Bronchial epithelial cell (primary cell): ENCODE results near the gene PTPRH. TPM values are rescaled to one million over a fixed set of nuclear protein-coding genes. Genes with fewer than 3 reads are reported as not detected.

Experiments
- DNase-seq: peaks from one replicate; pipeline ENCODE4 v3.0.0-alpha.2; 2010; ENCODE audit warnings: low read depth
- FAIRE-seq: peaks from 2 replicates; lab custom pipeline; 2011; peaks lifted over from hg19 to GRCh38; lab: Jason Lieb, UNC
- H3K27me3 ChIP-seq: 2 replicates; pipeline ENCODE4 v1.5.1; 2011; ENCODE audit warnings: low read length; ENCODE audit not compliant: control insufficient read depth, insufficient read depth
- H3K36me3 ChIP-seq: 2 replicates; pipeline ENCODE4 v1.5.1; 2011; ENCODE audit warnings: low read length; ENCODE audit not compliant: control insufficient read depth, insufficient read depth
- H3K4me3 ChIP-seq: 2 replicates; pipeline ENCODE4 v1.5.1; 2011; ENCODE audit warnings: mild to moderate bottlenecking, low read depth, low read length, control low read depth
- CTCF ChIP-seq: IDR thresholded peaks from 2 replicates; pipeline ENCODE4 v1.5.1; 2011; ENCODE audit warnings: mild to moderate bottlenecking, moderate library complexity, low read length, control low read depth, inconsistent platforms; ENCODE audit not compliant: insufficient read depth, severe bottlenecking
- total RNA-seq: library from RNA; depleted of rRNA; stranded (reverse); fragments of >200 nt; gene quantifications from 2 replicates; pipeline ENCODE4 v1.2.1, GENCODE V29; 2014

Gene PTPRH
- total RNA-seq, 1 donor from 2014 or later, result 3.9 TPM

GRCh38 chr19:55216461-55217198, 7.3 kb upstream of the PTPRH start:
- FAIRE-seq (peak; percentile 50), DNase-seq (peak; percentile 99)
- Histone ChIP-seq H3K4me3 (peak overlapping the region; percentile 19), H3K27me3 (no peaks in the 10 kb centered on the region), H3K36me3 (no peaks in the 10 kb centered on the region)
- no peak for TF ChIP-seq CTCF

GRCh38 chr19:55213547-55213946, 4.2 kb upstream of the PTPRH start:
- DNase-seq (no peak), FAIRE-seq (no peak)

GRCh38 chr19:55212447-55212846, 3.1 kb upstream of the PTPRH start:
- FAIRE-seq (no peak), DNase-seq (no peak)
- no peaks in the 10 kb centered on the region for H3K27me3 ChIP-seq
- H3K36me3 ChIP-seq, result no peaks in the 10 kb centered on the region
- H3K4me3 ChIP-seq, result no peak overlapping the region
- TF ChIP-seq CTCF, result no peak

More at GRCh38 chr19:55213547-55213946, 4.2 kb upstream of the PTPRH start:
- Histone ChIP-seq H3K36me3 (no peaks in the 10 kb centered on the region), H3K4me3 (no peak overlapping the region), H3K27me3 (no peaks in the 10 kb centered on the region)
- TF ChIP-seq CTCF, result no peak

GRCh38 chr19:55209693-55210472, 582 bp upstream of the PTPRH start:
- FAIRE-seq, result no peak
- Histone ChIP-seq H3K36me3 (no peaks in the 10 kb centered on the region), H3K4me3 (no peak overlapping the region), H3K27me3 (no peaks in the 10 kb centered on the region)
- DNase-seq, result peak; percentile 98
- no peak for TF ChIP-seq CTCF

GRCh38 chr19:55206664-55207500, 2.4 kb downstream of the PTPRH start:
- no peaks in the 10 kb centered on the region for H3K27me3 ChIP-seq
- FAIRE-seq (no peak), DNase-seq (peak; percentile 82)
- no peak for TF ChIP-seq CTCF
- H3K36me3 ChIP-seq, result no peaks in the 10 kb centered on the region
- H3K4me3 ChIP-seq, result no peak overlapping the region
